Ectodermal cell (in vitro differentiated cells): ENCODE measurements around the gene KIF6.

Source experiments
- H3K27ac ChIP-seq: 2 replicates; pipeline ENCODE4 v1.7.0; 2013; ENCODE audit warnings: mild to moderate bottlenecking, low read depth, low read length; ENCODE audit not compliant: insufficient read depth, poor library complexity, severe bottlenecking
- H3K27me3 ChIP-seq: 2 replicates; pipeline ENCODE4 v1.7.0; 2013; ENCODE audit warnings: mild to moderate bottlenecking, low read length; ENCODE audit not compliant: insufficient read depth, control insufficient read depth, poor library complexity, severe bottlenecking
- H3K36me3 ChIP-seq: one replicate; pipeline ENCODE4 v1.7.0; 2013; ENCODE audit warnings: low read length; ENCODE audit not compliant: control insufficient read depth, insufficient read depth
- H3K4me1 ChIP-seq: one replicate; pipeline ENCODE4 v1.7.0; 2013; ENCODE audit warnings: low read length; ENCODE audit not compliant: control insufficient read depth, insufficient read depth
- H3K4me3 ChIP-seq: 2 replicates; pipeline ENCODE4 v1.7.0; 2013; ENCODE audit warnings: low read depth, low read length, control low read depth; ENCODE audit not compliant: insufficient read depth
- H3K9me3 ChIP-seq: 2 replicates; pipeline ENCODE4 v1.7.0; 2013; ENCODE audit warnings: mild to moderate bottlenecking, low read length, moderate library complexity; ENCODE audit not compliant: control insufficient read depth
- WGBS, 2 experiments: methylation state at CpG; one replicate each; pipeline ENCODE4 v1.1.7; 2013; ENCODE audit warnings: missing lambda C conversion rate in 2 of 2; 5-methylcytosine and 5-hydroxymethylcytosine counted together

KIF6 gene

DNA sequence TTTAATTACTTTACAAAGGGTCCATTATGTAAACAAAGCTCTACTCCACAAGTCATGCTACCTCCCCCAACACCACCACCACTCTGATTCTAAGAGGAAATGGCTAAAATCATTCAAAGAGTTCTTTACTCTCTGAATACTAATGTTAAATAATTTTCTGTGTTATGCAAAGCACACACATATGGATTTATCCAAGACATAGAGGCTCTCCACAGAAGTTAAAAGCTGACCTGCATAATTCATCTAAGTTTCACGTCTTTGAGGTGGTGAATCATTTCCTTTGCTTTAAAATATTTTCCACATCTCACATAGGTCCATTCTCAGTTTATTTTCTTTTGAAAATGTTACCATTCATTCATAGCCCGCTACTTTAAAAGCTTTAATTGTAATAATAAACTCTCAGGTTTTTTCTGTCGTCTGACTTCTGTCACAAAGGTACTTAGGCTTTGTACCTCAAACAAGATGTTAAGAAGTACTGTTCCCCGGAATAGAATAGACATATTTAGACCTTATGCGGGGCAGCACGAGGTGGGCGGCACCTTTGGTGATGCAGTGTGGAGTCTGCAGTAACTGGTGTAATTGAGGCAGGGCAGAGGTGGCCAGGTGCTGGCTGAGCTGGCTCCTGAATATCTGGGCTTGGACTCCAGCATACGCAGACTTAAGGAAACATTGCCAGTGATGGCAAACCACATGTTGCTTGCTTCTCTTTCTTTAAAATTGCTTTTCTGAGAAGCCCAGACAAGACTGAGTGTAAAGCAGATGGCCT, 55.8 kb downstream of the KIF6 start:
- Histone ChIP-seq H3K9me3 (no peaks in the 10 kb centered on the region), H3K36me3 (no peaks in the 10 kb centered on the region), H3K27ac (no peak overlapping the region), H3K4me3 (no peak overlapping the region), H3K4me1 (no peaks in the 10 kb centered on the region), H3K27me3 (no peaks in the 10 kb centered on the region)
- WGBS, 2 experiments: 70 to 76% methylated on average over 8 of the region's 8 CpGs

GRCh38 chr6:39666706-39667489, 58.3 kb downstream of the KIF6 start:
- 77 to 80% methylated on average over 9 of the region's 9 CpGs for WGBS, 2 experiments
- H3K27me3 ChIP-seq: no peaks in the 10 kb centered on the region

GRCh38 chr6:39665861-39666260, 59.3 kb downstream of the KIF6 start:
- 95 to 96% methylated on average over 1 of the region's 1 CpG for WGBS, 2 experiments
- Histone ChIP-seq H3K27me3 (no peaks in the 10 kb centered on the region), H3K4me1 (no peaks in the 10 kb centered on the region)

More at GRCh38 chr6:39666706-39667489, 58.3 kb downstream of the KIF6 start:
- no peak overlapping the region for H3K4me3 ChIP-seq
- H3K9me3 ChIP-seq: no peaks in the 10 kb centered on the region
- H3K27ac ChIP-seq: no peak overlapping the region
- H3K36me3 ChIP-seq: no peaks in the 10 kb centered on the region
- no peaks in the 10 kb centered on the region for H3K4me1 ChIP-seq

GRCh38 chr6:39664173-39664572, 61.0 kb downstream of the KIF6 start:
- H3K9me3 ChIP-seq: no peaks in the 10 kb centered on the region
- H3K4me1 ChIP-seq: no peaks in the 10 kb centered on the region
- no peaks in the 10 kb centered on the region for H3K27me3 ChIP-seq
- no peak overlapping the region for H3K4me3 ChIP-seq
- H3K36me3 ChIP-seq: no peaks in the 10 kb centered on the region
- no peak overlapping the region for H3K27ac ChIP-seq
- 91 to 92% methylated on average over 4 of the region's 4 CpGs for WGBS, 2 experiments

More at GRCh38 chr6:39665861-39666260, 59.3 kb downstream of the KIF6 start:
- H3K4me3 ChIP-seq: no peak overlapping the region
- H3K9me3 ChIP-seq: no peaks in the 10 kb centered on the region
- H3K27ac ChIP-seq: no peak overlapping the region
- no peaks in the 10 kb centered on the region for H3K36me3 ChIP-seq

DNA sequence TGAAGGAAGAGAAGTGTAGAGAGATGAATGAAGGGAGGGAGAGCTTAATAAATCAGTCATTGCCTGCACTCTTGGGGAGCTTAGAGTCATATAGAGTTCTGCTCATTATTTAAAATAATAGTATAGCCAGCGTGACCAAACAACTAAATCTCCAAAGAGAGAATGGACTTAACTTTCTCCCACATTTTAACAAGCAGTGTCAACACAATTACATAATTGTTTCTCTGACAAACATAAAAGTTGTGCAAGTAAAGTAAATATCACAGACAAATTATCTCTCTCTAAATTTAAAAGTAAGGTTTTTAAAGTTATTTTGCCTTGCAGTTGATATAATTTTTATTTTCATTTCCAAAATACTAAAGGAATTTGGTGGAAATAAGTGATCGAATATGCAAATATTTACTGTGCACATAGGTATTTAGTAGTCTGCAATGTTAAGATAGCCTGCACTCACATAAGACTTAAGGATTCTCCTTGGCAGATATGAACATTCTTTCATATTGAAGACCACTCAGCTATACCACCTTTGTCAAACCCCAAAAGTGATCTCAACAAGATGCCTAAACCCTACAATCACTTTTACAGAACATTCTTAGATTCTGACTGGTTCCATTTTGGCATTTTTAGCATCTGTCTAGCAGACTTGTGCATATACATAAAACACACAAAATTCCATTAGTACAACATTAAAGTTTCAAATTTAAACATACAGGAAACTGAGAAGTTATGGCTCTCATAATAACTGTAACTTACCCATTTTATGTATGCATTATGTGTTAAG, 67.7 kb downstream of the KIF6 start:
- Histone ChIP-seq H3K4me3 (no peak overlapping the region), H3K27ac (no peak overlapping the region), H3K36me3 (no peaks in the 10 kb centered on the region), H3K27me3 (no peaks in the 10 kb centered on the region), H3K4me1 (peaks cover 15% of the 10 kb centered on the region), H3K9me3 (no peaks in the 10 kb centered on the region)
- 86% methylated on average over 1 of the region's 2 CpGs for WGBS, 2 experiments

GRCh38 chr6:39654121-39654520, 71.1 kb downstream of the KIF6 start:
- H3K27me3 ChIP-seq: no peaks in the 10 kb centered on the region
- no peaks in the 10 kb centered on the region for H3K36me3 ChIP-seq
- H3K9me3 ChIP-seq: no peaks in the 10 kb centered on the region
- WGBS, 2 experiments: 86 to 90% methylated on average over 1 of the region's 1 CpG
- H3K27ac ChIP-seq: no peak overlapping the region
- no peak overlapping the region for H3K4me3 ChIP-seq
- peaks cover 17% of the 10 kb centered on the region for H3K4me1 ChIP-seq

DNA sequence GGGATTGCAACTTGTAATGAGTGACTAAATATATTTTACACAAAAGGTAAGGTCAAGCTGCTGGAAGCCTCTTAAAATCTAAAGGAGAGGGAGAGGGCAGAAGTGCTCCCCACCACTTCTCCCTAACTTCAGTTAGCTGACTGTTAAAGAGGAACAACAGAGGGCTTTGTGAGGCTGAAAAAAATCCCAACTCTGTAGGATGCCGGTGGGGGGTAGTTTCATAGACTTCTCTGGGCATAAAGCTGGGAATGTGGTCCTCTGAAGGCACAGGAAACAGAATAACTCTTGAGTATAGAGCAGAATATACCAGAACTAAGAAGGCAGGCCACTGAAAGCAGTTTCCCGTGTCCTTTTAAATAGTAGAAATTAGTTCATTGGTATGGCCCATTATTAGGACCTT, 71.6 kb downstream of the KIF6 start:
- Histone ChIP-seq H3K36me3 (no peaks in the 10 kb centered on the region), H3K4me3 (no peak overlapping the region), H3K4me1 (peaks cover 17% of the 10 kb centered on the region), H3K9me3 (no peaks in the 10 kb centered on the region), H3K27me3 (no peaks in the 10 kb centered on the region), H3K27ac (peak overlapping the region; percentile 56)
- WGBS, 2 experiments: 26 to 54% methylated on average over 2 of the region's 2 CpGs

DNA sequence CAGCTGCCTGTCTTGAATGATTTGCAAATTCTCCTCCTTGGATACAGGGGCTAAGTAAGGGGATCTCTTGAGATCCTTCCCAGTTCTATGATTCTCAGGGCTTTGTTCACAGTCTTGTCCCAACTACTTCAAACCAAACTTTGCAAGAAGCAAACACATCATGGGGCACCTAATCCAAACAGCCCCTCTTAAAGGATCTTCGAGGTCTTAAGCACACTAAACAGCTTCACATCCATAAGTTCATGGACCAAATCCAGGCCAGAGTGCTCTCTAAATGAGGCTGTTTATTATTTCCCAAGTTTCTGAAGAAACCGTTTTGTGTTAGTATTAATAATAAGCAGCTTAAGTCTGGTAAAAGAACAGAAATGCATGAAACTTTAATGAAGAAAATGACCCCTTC, 75.2 kb downstream of the KIF6 start:
- Histone ChIP-seq H3K4me3 (no peak overlapping the region), H3K36me3 (no peaks in the 10 kb centered on the region), H3K9me3 (no peaks in the 10 kb centered on the region), H3K4me1 (peaks cover 17% of the 10 kb centered on the region), H3K27me3 (no peaks in the 10 kb centered on the region), H3K27ac (no peak overlapping the region)
- 79 to 91% methylated on average over 2 of the region's 2 CpGs for WGBS, 2 experiments

DNA sequence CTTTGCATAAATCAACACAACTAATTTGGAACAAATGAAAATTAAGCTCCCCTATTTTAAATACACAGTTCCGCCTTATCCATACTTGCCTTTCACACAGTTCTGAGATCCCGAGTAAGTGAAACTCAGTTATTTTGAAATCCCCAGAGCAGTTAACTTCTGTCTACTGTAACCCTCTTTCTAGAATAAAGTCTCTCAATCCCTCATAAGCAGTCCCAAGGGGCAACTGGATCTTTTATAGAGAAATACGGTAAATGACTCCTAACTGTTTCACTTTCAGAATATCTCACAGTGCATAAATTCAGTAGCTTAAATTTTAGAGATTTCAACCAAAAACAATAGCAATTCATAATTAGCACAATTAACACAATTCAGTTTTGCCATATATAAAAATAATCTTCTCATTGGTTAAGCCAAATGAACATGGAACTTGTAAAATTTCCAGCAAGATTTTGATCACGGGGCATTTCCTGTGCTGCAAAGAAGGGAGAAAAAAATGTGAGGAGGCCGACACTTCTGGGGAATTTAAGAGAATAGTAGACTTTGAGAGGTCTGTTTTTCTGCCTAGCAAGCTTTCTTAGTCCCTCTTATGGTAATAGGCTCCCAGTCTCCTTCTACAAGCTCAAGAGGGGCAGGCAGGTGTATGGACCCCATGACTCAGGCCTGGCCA, 78.3 kb downstream of the KIF6 start:
- 96% methylated on average over 5 of the region's 5 CpGs for WGBS, 2 experiments
- Histone ChIP-seq H3K9me3 (no peaks in the 10 kb centered on the region), H3K4me1 (peaks cover 2% of the 10 kb centered on the region), H3K27ac (no peak overlapping the region), H3K36me3 (no peaks in the 10 kb centered on the region), H3K27me3 (no peaks in the 10 kb centered on the region), H3K4me3 (no peak overlapping the region)
